OCI-LY7 (cell line): ENCODE data around the gene FAM171A1.

Experiments used
- CTCF ChIP-seq: fragments of 200-600 bp; sonication (generic); conservative IDR thresholded peaks from 2 replicates; pipeline ENCODE4 v1.5.1; 2014; ENCODE audit warnings: mild to moderate bottlenecking, antibody characterized with exemption, low read length, moderate library complexity, mixed read lengths
- EZH2phosphoT487 ChIP-seq: fragments of 200-600 bp; sonication (generic); IDR thresholded peaks from 2 replicates; pipeline ENCODE4 v1.6.1; 2018; ENCODE audit warnings: low read depth, borderline replicate concordance, mild to moderate bottlenecking, mixed run types, antibody characterized with exemption, low read length, moderate library complexity, mixed read lengths

- TF ChIP-seq EZH2phosphoT487 (no peak), CTCF (no peak)
Measured at GRCh38 chr10:15399060-15399661, 28.1 kb upstream of the FAM171A1 start.
